ENCODE results near the gene MSX1. TPM values are rescaled to one million over a fixed set of nuclear protein-coding genes. Genes with fewer than 3 reads are reported as not detected.

The MSX1 gene
- total RNA-seq, 5 donors from 2014 or later (not counting 1 experiment from before 2014, with no cell fraction given) = not detected

- WGBS (ENCODE audit: insufficient coverage) = 6% methylated on average over 41 of the region's 46 CpGs
- POLR2A ChIA-PET = no interaction called here
- Histone ChIP-seq H3K27ac (ENCODE audit: low read length) (no peak overlapping the region), H3K36me3 (ENCODE audit: control insufficient read depth in 2 of 2, extremely low read depth in 1 of 2, insufficient read depth in 1 of 2, low read length in 1 of 2) (no peaks in the 10 kb centered on the region), H3K9me3 (no peaks in the 10 kb centered on the region), H3K4me1 (ENCODE audit: control insufficient read depth in 1 of 2, extremely low read depth in 1 of 2, insufficient read depth in 2 of 2, low read length in 2 of 2) (peaks cover 0 to 13% of the 10 kb centered on the region in 2 experiments), H3K4me3 (ENCODE audit: control insufficient read depth in 1 of 2, extremely low read depth in 1 of 2, low read length in 1 of 2) (no peak overlapping the region), H3K27me3 (replicated peaks in 1 of 2; ENCODE audit: control insufficient read depth in 2 of 2, extremely low read depth in 1 of 2, insufficient read depth in 2 of 2, low read length in 1 of 2) (peaks cover 13 to 89% of the 10 kb centered on the region in 2 experiments)
- no peaks in the 10 kb centered on the region for H3K9me3 Mint-ChIP-seq
- peaks cover 59 to 70% of the 10 kb centered on the region in 2 donors for H3K27me3 Mint-ChIP-seq
- no peak for ATAC-seq (replicated peaks in 1 of 4)
- H3K4me1 Mint-ChIP-seq = peaks cover 5 to 17% (median 13%) of the 10 kb centered on the region in 3 donors
- H3K4me3 Mint-ChIP-seq = no peak overlapping the region
- CTCF ChIA-PET = no interaction called here
- DNase-seq = no peak
- H3K36me3 Mint-ChIP-seq = no peaks in the 10 kb centered on the region
- no peak overlapping the region for H3K27ac Mint-ChIP-seq
These were observed 12.3 kb downstream of the MSX1 start for GRCh38 chr4:4871573-4872313.

GRCh38 chr4:4872314-4872903 is 12.9 kb downstream of the MSX1 start:
- Mint-ChIP-seq H3K4me1 (peaks cover 5 to 17% (median 13%) of the 10 kb centered on the region in 3 donors), H3K36me3 (no peaks in the 10 kb centered on the region), H3K9me3 (no peaks in the 10 kb centered on the region), H3K27me3 (peaks cover 65 to 75% of the 10 kb centered on the region in 2 donors), H3K27ac (no peak overlapping the region), H3K4me3 (no peak overlapping the region)
- ChIA-PET CTCF (no interaction called here), POLR2A (no interaction called here)
- Histone ChIP-seq H3K36me3 (ENCODE audit: control insufficient read depth in 2 of 2, extremely low read depth in 1 of 2, insufficient read depth in 1 of 2, low read length in 1 of 2) (no peaks in the 10 kb centered on the region), H3K27me3 (replicated peaks in 1 of 2; ENCODE audit: control insufficient read depth in 2 of 2, extremely low read depth in 1 of 2, insufficient read depth in 2 of 2, low read length in 1 of 2) (peaks cover 13 to 90% of the 10 kb centered on the region in 2 experiments), H3K27ac (ENCODE audit: low read length) (no peak overlapping the region), H3K4me3 (ENCODE audit: control insufficient read depth in 1 of 2, extremely low read depth in 1 of 2, low read length in 1 of 2) (no peak overlapping the region), H3K9me3 (no peaks in the 10 kb centered on the region), H3K4me1 (ENCODE audit: control insufficient read depth in 1 of 2, extremely low read depth in 1 of 2, insufficient read depth in 2 of 2, low read length in 2 of 2) (peaks cover 0 to 10% of the 10 kb centered on the region in 2 experiments)
- DNase-seq (no peak), ATAC-seq (replicated peaks in 1 of 4) (no peak)
- WGBS (ENCODE audit: insufficient coverage) = 14% methylated on average over 27 of the region's 28 CpGs

GRCh38 chr4:4873203-4873602 is 13.7 kb downstream of the MSX1 start:
- Histone ChIP-seq H3K27me3 (replicated peaks in 1 of 2; ENCODE audit: control insufficient read depth in 2 of 2, extremely low read depth in 1 of 2, insufficient read depth in 2 of 2, low read length in 1 of 2) (peaks cover 11 to 89% of the 10 kb centered on the region in 2 experiments), H3K36me3 (ENCODE audit: control insufficient read depth in 2 of 2, extremely low read depth in 1 of 2, insufficient read depth in 1 of 2, low read length in 1 of 2) (no peaks in the 10 kb centered on the region), H3K27ac (ENCODE audit: low read length) (no peak overlapping the region), H3K4me1 (ENCODE audit: control insufficient read depth in 1 of 2, extremely low read depth in 1 of 2, insufficient read depth in 2 of 2, low read length in 2 of 2) (peaks cover 0 to 10% of the 10 kb centered on the region in 2 experiments), H3K4me3 (ENCODE audit: control insufficient read depth in 1 of 2, extremely low read depth in 1 of 2, low read length in 1 of 2) (no peak overlapping the region), H3K9me3 (no peaks in the 10 kb centered on the region)
- Mint-ChIP-seq H3K4me1 (peaks cover 5 to 17% (median 13%) of the 10 kb centered on the region in 3 donors), H3K27me3 (peaks cover 65 to 76% of the 10 kb centered on the region in 2 donors), H3K27ac (no peak overlapping the region), H3K36me3 (no peaks in the 10 kb centered on the region), H3K4me3 (no peak overlapping the region), H3K9me3 (no peaks in the 10 kb centered on the region)
- ATAC-seq (replicated peaks in 1 of 4) (no peak), DNase-seq (no peak)
- ChIA-PET CTCF (no interaction called here), POLR2A (no interaction called here)
- WGBS (ENCODE audit: insufficient coverage) = 17% methylated on average over 7 of the region's 11 CpGs

GRCh38 chr4:4874254-4874653 is 14.8 kb downstream of the MSX1 start:
- Mint-ChIP-seq H3K27me3 (peaks cover 62 to 75% of the 10 kb centered on the region in 2 donors), H3K4me3 (no peak overlapping the region), H3K4me1 (peaks cover 5 to 15% (median 11%) of the 10 kb centered on the region in 3 donors), H3K36me3 (no peaks in the 10 kb centered on the region), H3K9me3 (no peaks in the 10 kb centered on the region), H3K27ac (no peak overlapping the region)
- POLR2A ChIA-PET = no interaction called here
- 63% methylated on average over 2 of the region's 2 CpGs for WGBS (ENCODE audit: insufficient coverage)
- H3K36me3 ChIP-seq (ENCODE audit: control insufficient read depth in 2 of 2, extremely low read depth in 1 of 2, insufficient read depth in 1 of 2, low read length in 1 of 2) = no peaks in the 10 kb centered on the region
- peaks cover 0 to 10% of the 10 kb centered on the region in 2 experiments for H3K4me1 ChIP-seq (ENCODE audit: control insufficient read depth in 1 of 2, extremely low read depth in 1 of 2, insufficient read depth in 2 of 2, low read length in 2 of 2)
- ATAC-seq (replicated peaks in 1 of 4) (no peak), DNase-seq (no peak)
- H3K9me3 ChIP-seq = no peaks in the 10 kb centered on the region
- no peak overlapping the region for H3K4me3 ChIP-seq (ENCODE audit: control insufficient read depth in 1 of 2, extremely low read depth in 1 of 2, low read length in 1 of 2)
- peaks cover 9 to 88% of the 10 kb centered on the region in 2 experiments for H3K27me3 ChIP-seq (replicated peaks in 1 of 2; ENCODE audit: control insufficient read depth in 2 of 2, extremely low read depth in 1 of 2, insufficient read depth in 2 of 2, low read length in 1 of 2)
- no peak overlapping the region for H3K27ac ChIP-seq (ENCODE audit: low read length)
- CTCF ChIA-PET = no interaction called here

- H3K4me3 ChIP-seq (ENCODE audit: control insufficient read depth in 1 of 2, extremely low read depth in 1 of 2, low read length in 1 of 2) = no peak overlapping the region
- Mint-ChIP-seq H3K27me3 (peaks cover 63 to 72% of the 10 kb centered on the region in 2 donors), H3K27ac (no peak overlapping the region), H3K36me3 (no peaks in the 10 kb centered on the region), H3K4me3 (no peak overlapping the region), H3K9me3 (no peaks in the 10 kb centered on the region), H3K4me1 (peaks cover 5 to 11% (median 7%) of the 10 kb centered on the region in 3 donors)
- peaks cover 9 to 82% of the 10 kb centered on the region in 2 experiments for H3K27me3 ChIP-seq (replicated peaks in 1 of 2; ENCODE audit: control insufficient read depth in 2 of 2, extremely low read depth in 1 of 2, insufficient read depth in 2 of 2, low read length in 1 of 2)
- POLR2A ChIA-PET = no interaction called here
- H3K27ac ChIP-seq (ENCODE audit: low read length) = no peak overlapping the region
- DNase-seq (no peak), ATAC-seq (replicated peaks in 1 of 4) (no peak)
- H3K36me3 ChIP-seq (ENCODE audit: control insufficient read depth in 2 of 2, extremely low read depth in 1 of 2, insufficient read depth in 1 of 2, low read length in 1 of 2) = no peaks in the 10 kb centered on the region
- H3K9me3 ChIP-seq = no peaks in the 10 kb centered on the region
- CTCF ChIA-PET = no interaction called here
- WGBS (ENCODE audit: insufficient coverage) = 21% methylated on average over 4 of the region's 5 CpGs
- peaks cover 0 to 10% of the 10 kb centered on the region in 2 experiments for H3K4me1 ChIP-seq (ENCODE audit: control insufficient read depth in 1 of 2, extremely low read depth in 1 of 2, insufficient read depth in 2 of 2, low read length in 2 of 2)
These were observed 15.7 kb downstream of the MSX1 start for GRCh38 chr4:4875147-4875546.

- Histone ChIP-seq H3K36me3 (ENCODE audit: control insufficient read depth in 2 of 2, extremely low read depth in 1 of 2, insufficient read depth in 1 of 2, low read length in 1 of 2) (no peaks in the 10 kb centered on the region), H3K27ac (ENCODE audit: low read length) (no peak overlapping the region), H3K4me3 (ENCODE audit: control insufficient read depth in 1 of 2, extremely low read depth in 1 of 2, low read length in 1 of 2) (no peak overlapping the region), H3K9me3 (no peaks in the 10 kb centered on the region), H3K4me1 (ENCODE audit: control insufficient read depth in 1 of 2, extremely low read depth in 1 of 2, insufficient read depth in 2 of 2, low read length in 2 of 2) (peaks cover 0 to 10% of the 10 kb centered on the region in 2 experiments), H3K27me3 (replicated peaks in 1 of 2; ENCODE audit: control insufficient read depth in 2 of 2, extremely low read depth in 1 of 2, insufficient read depth in 2 of 2, low read length in 1 of 2) (peaks cover 8 to 78% of the 10 kb centered on the region in 2 experiments)
- Mint-ChIP-seq H3K27me3 (peaks cover 59 to 68% of the 10 kb centered on the region in 2 donors), H3K27ac (no peak overlapping the region), H3K4me3 (no peak overlapping the region), H3K4me1 (peaks cover 5 to 11% (median 7%) of the 10 kb centered on the region in 3 donors), H3K9me3 (no peaks in the 10 kb centered on the region), H3K36me3 (no peaks in the 10 kb centered on the region)
- POLR2A ChIA-PET = no interaction called here
- CTCF ChIA-PET = no interaction called here
- DNase-seq = no peak
- WGBS (ENCODE audit: insufficient coverage) = 56% methylated on average over 3 of the region's 5 CpGs
- no peak for ATAC-seq (replicated peaks in 1 of 4)
These were observed 16.1 kb downstream of the MSX1 start for GRCh38 chr4:4875611-4876010.
